Thymus (tissue), 11 donors: Measurements from ENCODE around the gene MAST1. TPM values are rescaled to one million over a fixed set of nuclear protein-coding genes. Genes with fewer than 3 reads are reported as not detected.
"Not testable (repeated sequence)": the region's sequence is repeated elsewhere in the genome, so short reads cannot be mapped to it uniquely, and the experiment has no call there.

Experiments
- DNase-seq, 9 donors: peaks; one replicate each; pipeline ENCODE4 v3.0.0-alpha.2; 2013; ENCODE audit warnings: low spot score in 9 of 9, low read depth in 6 of 9, missing footprints in 1 of 9
- H3K27ac ChIP-seq, 2 donors: one replicate each; pipeline ENCODE4 v1.5.1; 2013; ENCODE audit warnings: control low read depth in 1 of 2, low read depth in 1 of 2, low read length in 1 of 2, mild to moderate bottlenecking in 1 of 2, moderate library complexity in 1 of 2
- H3K27me3 ChIP-seq, 2 donors: one replicate each; pipeline ENCODE4 v1.5.1; 2013; ENCODE audit warnings: low read length in 1 of 2; ENCODE audit not compliant: control insufficient read depth in 2 of 2, insufficient read depth in 1 of 2
- H3K36me3 ChIP-seq, 2 donors: one replicate each; pipeline ENCODE4 v1.5.1; 2013; ENCODE audit warnings: low read length in 1 of 2, mild to moderate bottlenecking in 1 of 2, moderate library complexity in 1 of 2; ENCODE audit not compliant: control insufficient read depth in 2 of 2, insufficient read depth in 2 of 2
- H3K4me1 ChIP-seq, 2 donors: one replicate each; pipeline ENCODE4 v1.5.1; 2013; ENCODE audit warnings: low read length in 2 of 2; ENCODE audit not compliant: control insufficient read depth in 2 of 2, insufficient read depth in 2 of 2
- H3K4me3 ChIP-seq, 2 donors: one replicate each; pipeline ENCODE4 v1.5.1; 2013; ENCODE audit warnings: low read length in 2 of 2, control low read depth in 1 of 2, mild to moderate bottlenecking in 1 of 2
- H3K9me3 ChIP-seq, 2 donors: one replicate each; pipeline ENCODE4 v1.5.1; 2013; ENCODE audit warnings: low read length in 1 of 2, mild to moderate bottlenecking in 1 of 2; ENCODE audit not compliant: control insufficient read depth in 2 of 2, insufficient read depth in 1 of 2
- WGBS: extraction: QIAGEN DNeasy Blood & Tissue Kit; methylation state at CpG from one replicate; pipeline ENCODE4 v1.1.7; 2013; 5-methylcytosine and 5-hydroxymethylcytosine counted together
- polyA plus RNA-seq: library from polyadenylated mRNA; stranded (reverse); fragments of 200-250 nt; gene quantifications from one replicate; pipeline ENCODE4 v1.2.3, GENCODE V29; 2013
- total RNA-seq: library from RNA; stranded (reverse); fragments of 120-200 nt; gene quantifications from one replicate; pipeline ENCODE4 v1.2.4, GENCODE V29; 2013
- donor health status: healthy.

MAST1 gene
- total and polyA plus RNA-seq, 2 donors, result 0.38 to 0.91 TPM

DNA sequence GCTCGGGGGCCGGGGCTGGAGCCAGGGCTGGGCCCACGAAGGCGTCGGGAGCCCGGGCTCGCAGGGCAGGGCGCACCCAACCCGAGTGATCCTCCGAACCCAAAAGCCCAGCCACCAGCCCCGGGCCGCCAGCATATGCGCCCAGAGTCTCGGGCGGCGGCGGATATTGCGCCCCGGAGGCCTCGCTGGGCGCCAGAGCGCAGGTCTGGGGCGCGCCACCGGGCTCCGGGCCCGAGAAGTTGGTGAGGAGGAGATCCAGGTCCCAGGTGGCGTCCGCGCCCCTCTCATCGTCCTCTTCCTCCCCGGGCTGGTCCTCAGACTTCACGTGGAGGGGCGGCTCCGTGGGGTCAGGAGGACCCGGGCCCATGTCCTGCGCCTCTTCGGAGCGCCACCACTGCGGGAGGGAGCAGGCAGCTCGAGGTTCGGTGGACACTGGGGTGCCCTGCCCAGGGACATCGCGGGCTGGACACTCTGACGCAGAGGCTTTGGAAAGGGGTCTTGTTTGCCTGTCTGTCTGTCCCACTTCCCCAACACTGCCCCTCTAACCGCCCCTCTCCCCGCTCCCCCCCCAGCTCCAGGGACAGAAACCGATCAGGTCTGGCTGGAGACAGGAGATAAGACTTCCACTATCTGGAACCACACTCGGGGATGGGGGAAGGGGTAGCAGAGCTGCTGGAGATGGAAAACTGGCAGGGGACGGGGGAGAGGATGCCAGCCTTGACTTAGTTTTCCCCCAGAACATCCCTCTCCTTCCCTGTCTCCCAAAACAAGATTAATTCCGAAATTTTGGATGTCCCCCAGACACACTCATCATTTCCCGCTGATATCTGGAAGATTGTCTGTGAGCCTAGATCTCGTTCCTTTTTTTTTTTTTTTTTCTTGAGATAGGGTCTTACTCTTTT lies 47.7 kb downstream of the MAST1 start:
- H3K4me1 ChIP-seq, result peaks cover 8 to 25% of the 10 kb centered on the region in 2 donors
- H3K9me3 ChIP-seq, result peaks cover 3 to 37% of the 10 kb centered on the region in 2 donors
- no peak for DNase-seq
- 20% methylated on average over 53 of the region's 53 CpGs for WGBS
- H3K4me3 ChIP-seq, result peak overlapping the region; percentile 40 to 56
- no peaks in the 10 kb centered on the region for H3K36me3 ChIP-seq
- H3K27ac ChIP-seq, result no peak overlapping the region
- peaks cover 22 to 56% of the 10 kb centered on the region in 2 donors for H3K27me3 ChIP-seq

- Histone ChIP-seq H3K4me1 (peaks cover 8 to 25% of the 10 kb centered on the region in 2 donors), H3K27ac (no peak overlapping the region), H3K36me3 (no peaks in the 10 kb centered on the region), H3K4me3 (no peak overlapping the region), H3K27me3 (peaks cover 22 to 54% of the 10 kb centered on the region in 2 donors), H3K9me3 (peaks cover 3 to 32% of the 10 kb centered on the region in 2 donors)
- 91% methylated on average over 5 of the region's 5 CpGs for WGBS
- no peak for DNase-seq
Measured at GRCh38 chr19:12886651-12886968, 48.3 kb downstream of the MAST1 start.

GRCh38 chr19:12886969-12887747 lies 48.8 kb downstream of the MAST1 start, which contains the start of gene KLF1:
KLF1 (minus strand) TSS chr19:12887201; CDS start chr19:12887140, 61 bp downstream.
- Histone ChIP-seq H3K4me1 (peaks cover 14 to 25% of the 10 kb centered on the region in 2 donors), H3K9me3 (peaks cover 3 to 28% of the 10 kb centered on the region in 2 donors), H3K36me3 (no peaks in the 10 kb centered on the region), H3K27ac (no peak within 1 kb of the TSS), H3K27me3 (peaks cover 22 to 51% of the 10 kb centered on the region in 2 donors), H3K4me3 (no peak within 1 kb of the TSS)
- DNase-seq, result no peak
- WGBS, result 94% methylated on average over 17 of the region's 17 CpGs

- DNase-seq, result no peak
- Histone ChIP-seq H3K4me3 (no peak overlapping the region), H3K4me1 (peaks cover 14 to 25% of the 10 kb centered on the region in 2 donors), H3K27me3 (peaks cover 22 to 47% of the 10 kb centered on the region in 2 donors), H3K9me3 (peaks cover 3 to 24% of the 10 kb centered on the region in 2 donors), H3K36me3 (peaks cover 0 to 1% of the 10 kb centered on the region in 2 donors), H3K27ac (no peak overlapping the region)
- WGBS, result 86% methylated on average over 5 of the region's 5 CpGs
Measured at GRCh38 chr19:12888006-12888603, 49.8 kb downstream of the MAST1 start.

DNA sequence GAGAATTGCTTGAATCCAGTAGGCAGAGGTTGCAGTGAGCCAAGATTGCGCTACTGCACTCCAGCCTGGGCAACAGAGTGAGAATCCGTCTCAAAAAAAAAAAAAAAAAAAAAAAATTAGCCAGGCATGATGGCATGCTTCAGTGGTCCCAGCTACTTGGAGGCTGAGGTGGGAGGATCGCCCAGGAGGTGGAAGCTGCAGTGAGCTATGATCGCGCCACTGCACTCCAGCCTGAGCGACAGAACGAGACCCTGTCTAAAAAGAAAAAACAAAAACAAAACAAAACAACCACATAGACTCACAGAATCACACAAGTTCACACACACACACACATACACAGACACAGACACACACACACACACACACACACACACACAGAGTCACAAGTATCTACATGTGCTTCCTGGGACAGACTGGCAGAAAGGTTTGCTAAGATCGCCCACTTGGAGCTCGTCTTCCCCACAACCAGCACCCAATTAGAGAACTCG lies 52.0 kb downstream of the MAST1 start:
- not testable (repeated sequence) for DNase-seq, H3K9me3 ChIP-seq
- peak overlapping the region; percentile 63 to 92 for H3K4me3 ChIP-seq
- peak overlapping the region; percentile 86 for H3K27ac ChIP-seq
- peaks cover 11 to 25% of the 10 kb centered on the region in 2 donors for H3K27me3 ChIP-seq
- H3K4me1 ChIP-seq, result peaks cover 7 to 17% of the 10 kb centered on the region in 2 donors
- peaks cover 17 to 21% of the 10 kb centered on the region in 2 donors for H3K36me3 ChIP-seq
- WGBS, result 38% methylated on average over 10 of the region's 10 CpGs

DNA sequence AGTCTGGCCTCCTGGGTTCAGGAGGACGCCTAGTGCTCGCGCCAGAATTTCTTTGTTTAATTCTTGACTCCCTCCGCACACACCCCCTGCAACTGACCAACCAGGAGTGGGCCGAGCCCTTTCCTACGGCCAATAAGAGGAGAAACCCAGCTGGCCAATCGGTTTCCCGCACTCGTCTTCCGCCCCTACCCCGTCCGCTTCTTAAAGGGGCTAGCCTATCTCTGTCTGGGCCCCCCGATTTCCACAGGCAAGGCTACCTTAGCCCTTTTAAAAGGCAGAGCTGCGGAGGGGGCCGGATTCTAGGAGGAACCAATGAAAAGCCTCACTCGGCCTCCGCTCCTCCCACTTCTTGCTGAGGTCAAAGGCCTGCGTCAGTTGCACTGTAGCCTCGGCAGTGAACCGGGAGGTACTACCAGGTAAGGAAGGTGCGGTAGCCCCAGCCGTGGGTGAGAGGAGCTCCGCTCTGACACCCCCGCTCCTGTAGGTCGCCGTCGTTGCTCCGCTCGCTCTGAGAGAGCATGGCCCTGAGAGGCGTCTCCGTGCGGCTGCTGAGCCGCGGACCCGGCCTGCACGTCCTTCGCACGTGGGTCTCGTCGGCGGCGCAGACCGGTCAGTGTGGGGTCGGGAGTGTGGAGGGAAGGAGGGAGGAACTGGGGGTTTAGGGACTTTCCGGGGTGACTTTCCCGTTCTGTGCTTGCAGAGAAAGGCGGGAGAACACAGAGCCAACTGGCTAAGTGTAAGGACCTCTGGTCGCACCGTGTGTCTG lies 52.7 kb downstream of the MAST1 start, which contains the start of gene GCDH:
Gene GCDH, plus strand, starts transcription at position 374 of the 766 bp plus-strand sequence. Its CDS starts 145 bp downstream, at position 519.
- Histone ChIP-seq H3K4me3 (peak within 1 kb of the TSS; percentile 63 to 92), H3K27ac (peak within 1 kb of the TSS; percentile 86), H3K27me3 (peaks cover 5 to 19% of the 10 kb centered on the region in 2 donors), H3K36me3 (peaks cover 19 to 22% of the 10 kb centered on the region in 2 donors), H3K9me3 (no peaks in the 10 kb centered on the region), H3K4me1 (peaks cover 7 to 16% of the 10 kb centered on the region in 2 donors)
- DNase-seq, result peak; percentile 90 to 99 (median 95)
- WGBS, result under 1% methylated on average over 49 of the region's 49 CpGs

DNA sequence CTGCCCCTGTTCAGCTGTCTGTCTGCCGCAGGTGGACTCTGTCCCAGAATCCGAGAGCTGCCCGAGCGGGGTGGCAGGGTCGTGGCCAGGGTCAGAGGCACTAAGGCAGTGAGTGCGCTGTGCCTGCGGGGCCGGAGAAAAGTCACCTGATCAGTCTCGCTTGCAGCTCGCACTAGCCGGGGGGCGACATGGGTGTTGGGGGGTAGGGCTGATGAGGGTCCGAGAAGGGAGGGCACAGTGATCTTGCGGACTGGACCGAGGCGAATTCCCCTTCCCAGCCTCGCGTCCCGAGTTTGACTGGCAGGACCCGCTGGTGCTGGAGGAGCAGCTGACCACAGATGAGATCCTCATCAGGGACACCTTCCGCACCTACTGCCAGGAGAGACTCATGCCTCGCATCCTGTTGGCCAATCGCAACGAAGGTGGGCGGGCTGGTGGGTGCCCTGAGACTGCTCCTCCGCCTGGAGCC lies 53.3 kb downstream of the MAST1 start:
- H3K27ac ChIP-seq, result no peak overlapping the region
- H3K9me3 ChIP-seq, result no peaks in the 10 kb centered on the region
- peaks cover 26 to 29% of the 10 kb centered on the region in 2 donors for H3K36me3 ChIP-seq
- DNase-seq, result no peak
- H3K27me3 ChIP-seq, result peaks cover 0 to 12% of the 10 kb centered on the region in 2 donors
- H3K4me1 ChIP-seq, result peaks cover 7 to 16% of the 10 kb centered on the region in 2 donors
- peak overlapping the region; percentile 63 to 92 for H3K4me3 ChIP-seq
- 13% methylated on average over 26 of the region's 26 CpGs for WGBS

DNA sequence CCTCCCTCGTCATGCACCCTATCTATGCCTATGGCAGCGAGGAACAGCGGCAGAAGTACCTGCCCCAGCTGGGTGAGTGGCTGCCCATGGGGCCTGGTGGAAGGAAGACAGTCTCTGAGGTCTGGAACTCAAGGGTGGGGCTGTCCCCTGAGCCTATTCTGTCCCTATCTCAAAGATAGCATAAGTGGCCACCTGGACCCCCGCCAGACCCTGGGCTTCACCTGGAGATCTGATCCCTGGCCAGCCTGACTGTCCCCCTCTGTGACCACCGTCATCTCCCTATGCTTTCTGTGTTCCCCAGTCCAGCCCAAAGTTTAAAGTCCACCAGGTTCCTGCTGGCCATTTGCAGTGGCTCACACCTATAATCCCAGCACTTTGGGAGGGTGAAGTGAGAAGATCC lies 55.3 kb downstream of the MAST1 start:
- no peak overlapping the region for H3K4me3 ChIP-seq
- DNase-seq, result no peak
- peaks cover 45 to 46% of the 10 kb centered on the region in 2 donors for H3K36me3 ChIP-seq
- H3K9me3 ChIP-seq, result no peaks in the 10 kb centered on the region
- 97% methylated on average over 5 of the region's 5 CpGs for WGBS
- H3K4me1 ChIP-seq, result peaks cover 7 to 16% of the 10 kb centered on the region in 2 donors
- H3K27me3 ChIP-seq, result no peaks in the 10 kb centered on the region
- H3K27ac ChIP-seq, result no peak overlapping the region
